Panc1 (cell line): Measurements from ENCODE around the gene HCST. TPM values are rescaled to one million over a fixed set of nuclear protein-coding genes. Genes with fewer than 3 reads are reported as not detected.

Source experiments
- ATAC-seq: fragments of 200-7000 bp; cut with Tn5 transposase; 2 replicates; pipeline ENCODE4 v1.9.1; 2020; ENCODE audit warnings: mild to moderate bottlenecking, moderate library complexity
- BruUV-seq: library from RNA; stranded (reverse); fragments of 400-500 nt; replicated peaks from 2 replicates; lab custom pipeline; 2021; lab: Mats Ljungman, UMichigan
- CTCF ChIA-PET: fragments of 300-600 bp; sonication (Branson Sonifier 250); formaldehyde crosslinking; loops from one replicate; lab custom pipeline; 2022; ENCODE audit warnings: antibody characterized with exemption; lab: Charles Lee
- POLR2A ChIA-PET: fragments of 300-600 bp; sonication (Branson Sonifier 250); formaldehyde crosslinking; loops from one replicate; lab custom pipeline; 2022; ENCODE audit warnings: antibody characterized with exemption; lab: Charles Lee
- DNase-seq: peaks from one replicate; pipeline ENCODE4 v3.0.0-alpha.2; 2010; ENCODE audit warnings: low read depth, low spot score
- H3K27ac ChIP-seq: 2 replicates; pipeline ENCODE4 v1.5.1; 2011; ENCODE audit warnings: mild to moderate bottlenecking, low read length, inconsistent platforms
- H3K27me3 ChIP-seq: fragments of 200-500 bp; sonication (Bioruptor generic); 2 replicates; pipeline ENCODE4 v1.6.0; 2014; ENCODE audit warnings: low read length, inconsistent platforms; ENCODE audit not compliant: control insufficient read depth, insufficient read depth
- H3K36me3 ChIP-seq: fragments of 200-500 bp; sonication (Bioruptor generic); 2 replicates; pipeline ENCODE4 v1.5.1; 2014; ENCODE audit warnings: inconsistent platforms, mild to moderate bottlenecking, low read length, moderate library complexity; ENCODE audit not compliant: control insufficient read depth, insufficient read depth
- H3K4me1 ChIP-seq: 2 replicates; pipeline ENCODE4 v1.5.1; 2011; ENCODE audit warnings: inconsistent platforms, mild to moderate bottlenecking, low read length, moderate library complexity; ENCODE audit not compliant: control insufficient read depth, insufficient read depth
- H3K4me3 ChIP-seq, 2 experiments: 2 replicates each; pipeline ENCODE4 v1.5.1; 2011 to 2012; ENCODE audit warnings: low read depth in 2 of 2, low read length in 2 of 2, mild to moderate bottlenecking in 2 of 2, inconsistent platforms in 1 of 2, moderate library complexity in 1 of 2
- H3K9me3 ChIP-seq: fragments of 200-500 bp; sonication (Bioruptor generic); 2 replicates; pipeline ENCODE4 v1.5.1; 2014; ENCODE audit warnings: low read depth, mild to moderate bottlenecking, inconsistent platforms, low read length, moderate library complexity; ENCODE audit not compliant: control insufficient read depth, insufficient read depth
- CTCF ChIP-seq: fragments of 450-650 bp; IDR thresholded peaks from 2 replicates; pipeline ENCODE4 v1.5.1; 2017; ENCODE audit warnings: mild to moderate bottlenecking
- POLR2AphosphoS5 ChIP-seq: IDR thresholded peaks from 2 replicates; pipeline ENCODE4 v1.6.1; 2012; ENCODE audit warnings: mild to moderate bottlenecking, low read depth, low read length, moderate library complexity
- REST ChIP-seq, 2 experiments: IDR thresholded peaks; 2 replicates each; pipeline ENCODE4 v1.6.1; 2011 to 2012; ENCODE audit warnings: low read depth in 2 of 2, control low read depth in 1 of 2, low read length in 1 of 2, mild to moderate bottlenecking in 1 of 2, moderate library complexity in 1 of 2; ENCODE audit not compliant: insufficient read depth in 1 of 2
- SIN3A ChIP-seq: IDR thresholded peaks from 2 replicates; pipeline ENCODE4 v1.6.1; 2012; ENCODE audit warnings: low read depth, mild to moderate bottlenecking, low read length, moderate library complexity, borderline replicate concordance; ENCODE audit not compliant: insufficient read depth
- TCF7L2 ChIP-seq: IDR thresholded peaks from 2 replicates; pipeline ENCODE4 v1.6.1; 2011; ENCODE audit warnings: mild to moderate bottlenecking, low read depth, low read length, inconsistent platforms
- in situ Hi-C: cut with HindIII; loops from 2 replicates; pipeline ENCODE4 v1.10.0; 2016; ENCODE audit warnings: low sequenced_read_pairs, low pct_unique_long_range_greater_than_20kb
- intact Hi-C: fragments of 100-400 bp; cut with micrococcal nuclease; formaldehyde crosslinking; loops from one replicate; pipeline ENCODE4 v1.10.0; 2022; ENCODE audit not compliant: unreplicated experiment
- total RNA-seq: library from RNA; stranded (reverse); gene quantifications from one replicate; pipeline ENCODE4 v1.2.1, GENCODE V29; 2021; ENCODE audit not compliant: unreplicated experiment

HCST gene
- total RNA-seq, 1 experiment from 2014 or later, result 2.9 TPM

GRCh38 chr19:35940078-35940775 lies 37.9 kb downstream of the HCST start:
- intact Hi-C loops, result no loop called here
- in situ Hi-C loops, result no loop called here
- Histone ChIP-seq H3K4me1 (peaks cover 16% of the 10 kb centered on the region), H3K4me3 (no peak overlapping the region), H3K36me3 (no peaks in the 10 kb centered on the region), H3K27ac (no peak overlapping the region), H3K27me3 (no peaks in the 10 kb centered on the region), H3K9me3 (no peaks in the 10 kb centered on the region)
- no peak for DNase-seq
- BruUV-seq, result no TSS peak
- TF ChIP-seq SIN3A (no peak), POLR2AphosphoS5 (no peak), REST (IDR thresholded peaks at IDR 0.05; ENCODE audit: insufficient read depth in 1 of 2, low read depth in 2 of 2, low read length in 1 of 2) (no peak), CTCF (no peak), TCF7L2 (no peak)
- no peak for ATAC-seq
- POLR2A ChIA-PET, result no interaction called here
- CTCF ChIA-PET, result no interaction called here

- DNase-seq (no peak), ATAC-seq (no peak)
- no peaks in the 10 kb centered on the region for H3K9me3 ChIP-seq
- BruUV-seq, result TSS peak; percentile 33
- intact Hi-C loops (no loop called here), in situ Hi-C loops (no loop called here)
- H3K4me3 ChIP-seq, result no peak overlapping the region
- no peak overlapping the region for H3K27ac ChIP-seq
- CTCF ChIA-PET, result interaction anchor here (0.7 kb wide), 1 partner anchor 71 kb away, joined by 3 read pairs; no protein-coding TSS in a partner anchor
- peaks cover 13% of the 10 kb centered on the region for H3K4me1 ChIP-seq
- no peaks in the 10 kb centered on the region for H3K36me3 ChIP-seq
- TF ChIP-seq CTCF (no peak), SIN3A (no peak), TCF7L2 (no peak), REST (IDR thresholded peaks at IDR 0.05; ENCODE audit: insufficient read depth in 1 of 2, low read depth in 2 of 2, low read length in 1 of 2) (no peak), POLR2AphosphoS5 (no peak)
- H3K27me3 ChIP-seq, result no peaks in the 10 kb centered on the region
- POLR2A ChIA-PET, result no interaction called here
Measured at GRCh38 chr19:35940839-35941238, 38.5 kb downstream of the HCST start.
